IPS DF 19.7 (cell line): ENCODE measurements around the gene MRPL36.
"Not testable (repeated sequence)": the region's sequence is repeated elsewhere in the genome, so short reads cannot be mapped to it uniquely, and the experiment has no call there.

Experiments used
- DNase-seq: peaks from one replicate; pipeline ENCODE4 v3.0.0-alpha.2; 2013; ENCODE audit warnings: low read depth, low spot score

MRPL36 gene

GRCh38 chr5:1799602-1800471 is at the start of gene MRPL36:
TSS of gene MRPL36 (minus strand) at chr5:1799837. CDS start at chr5:1798935, 902 bp downstream.
- peak; percentile 59 for DNase-seq

GRCh38 chr5:1847611-1848010 is 48.0 kb upstream of the MRPL36 start:
- DNase-seq, result no peak

- no peak for DNase-seq
Measured at GRCh38 chr5:1847056-1847455, 47.4 kb upstream of the MRPL36 start.

GRCh38 chr5:1846583-1846982 is 46.9 kb upstream of the MRPL36 start:
- no peak for DNase-seq

- DNase-seq, result no peak
Measured at GRCh38 chr5:1845696-1846095, 46.1 kb upstream of the MRPL36 start.

- no peak for DNase-seq
Measured at GRCh38 chr5:1844708-1845436, 45.2 kb upstream of the MRPL36 start.

- DNase-seq, result not testable (repeated sequence)
Measured at GRCh38 chr5:1843761-1844160, 44.1 kb upstream of the MRPL36 start.

- no peak for DNase-seq
Measured at GRCh38 chr5:1842004-1842819, 42.6 kb upstream of the MRPL36 start.

- no peak for DNase-seq
Measured at GRCh38 chr5:1840741-1841521, 41.3 kb upstream of the MRPL36 start.

- DNase-seq, result no peak
Measured at GRCh38 chr5:1840071-1840547, 40.5 kb upstream of the MRPL36 start.

- no peak for DNase-seq
Measured at GRCh38 chr5:1838013-1838412, 38.4 kb upstream of the MRPL36 start.

- no peak for DNase-seq
Measured at GRCh38 chr5:1836891-1837880, 37.5 kb upstream of the MRPL36 start.

GRCh38 chr5:1836176-1836890 is 36.7 kb upstream of the MRPL36 start:
- DNase-seq, result no peak

GRCh38 chr5:1835431-1835830 is 35.8 kb upstream of the MRPL36 start:
- DNase-seq, result no peak

- DNase-seq, result no peak
Measured at GRCh38 chr5:1834721-1835429, 35.2 kb upstream of the MRPL36 start.

GRCh38 chr5:1834022-1834551 is 34.5 kb upstream of the MRPL36 start:
- no peak for DNase-seq

GRCh38 chr5:1833264-1834021 is 33.8 kb upstream of the MRPL36 start:
- DNase-seq, result no peak
